ENCODE data around the gene CSKMT. TPM values are rescaled to one million over a fixed set of nuclear protein-coding genes. Genes with fewer than 3 reads are reported as not detected.
"Not testable (repeated sequence)": the region's sequence is repeated elsewhere in the genome, so short reads cannot be mapped to it uniquely, and the experiment has no call there.

CSKMT gene, protein sequence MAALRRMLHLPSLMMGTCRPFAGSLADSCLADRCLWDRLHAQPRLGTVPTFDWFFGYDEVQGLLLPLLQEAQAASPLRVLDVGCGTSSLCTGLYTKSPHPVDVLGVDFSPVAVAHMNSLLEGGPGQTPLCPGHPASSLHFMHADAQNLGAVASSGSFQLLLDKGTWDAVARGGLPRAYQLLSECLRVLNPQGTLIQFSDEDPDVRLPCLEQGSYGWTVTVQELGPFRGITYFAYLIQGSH
- polyA plus RNA-seq (ENCODE audit: insufficient read length) = 5.9 TPM
- long read RNA-seq, donor 1, partial matches to known transcripts = 0 of 5 reads
- long read RNA-seq, donor 1, other reads (novel, unspliced or antisense) = 0 of 5 reads
- long read RNA-seq, donor 2, transcript CSKMT-202 (2 exons, 2,870 nt) = minor isoform, 5 of 11 reads
- long read RNA-seq, donor 2, transcript CSKMT-204 (1 exons, 376 nt) = major isoform, 6 of 11 reads
- long read RNA-seq, donor 2, partial matches to known transcripts = 0 of 11 reads
- long read RNA-seq, donor 2, other reads (novel, unspliced or antisense) = 0 of 11 reads
- long read RNA-seq, donor 3, transcript CSKMT-204 (1 exons, 376 nt) = major isoform, 6 of 9 reads
- long read RNA-seq, donor 3, partial matches to known transcripts = 0 of 9 reads
- long read RNA-seq, donor 3, other reads (novel, unspliced or antisense) = 0 of 9 reads
- long read RNA-seq, donor 4, partial matches to known transcripts = 0 of 4 reads
- long read RNA-seq, donor 4, other reads (novel, unspliced or antisense) = 0 of 4 reads
- long read RNA-seq, donor 5, transcript CSKMT-202 (2 exons, 2,870 nt) = minor isoform, 5 of 13 reads
- long read RNA-seq, donor 5, transcript CSKMT-204 (1 exons, 376 nt) = major isoform, 8 of 13 reads
- long read RNA-seq, donor 5, partial matches to known transcripts = 0 of 13 reads
- long read RNA-seq, donor 5, other reads (novel, unspliced or antisense) = 0 of 13 reads
- long read RNA-seq, donor 6, transcript CSKMT-202 (2 exons, 2,870 nt) = major isoform, 5 of 10 reads
- long read RNA-seq, donor 6, transcript CSKMT-204 (1 exons, 376 nt) = major isoform, 5 of 10 reads
- long read RNA-seq, donor 6, partial matches to known transcripts = 0 of 10 reads
- long read RNA-seq, donor 6, other reads (novel, unspliced or antisense) = 0 of 10 reads
- long read RNA-seq, donor 7, transcript CSKMT-204 (1 exons, 376 nt) = major isoform, 6 of 10 reads
- long read RNA-seq, donor 7, partial matches to known transcripts = 0 of 10 reads
- long read RNA-seq, donor 7, other reads (novel, unspliced or antisense) = 0 of 10 reads
- long read RNA-seq, donor 8, partial matches to known transcripts = 0 of 3 reads
- long read RNA-seq, donor 8, other reads (novel, unspliced or antisense) = 0 of 3 reads

DNA sequence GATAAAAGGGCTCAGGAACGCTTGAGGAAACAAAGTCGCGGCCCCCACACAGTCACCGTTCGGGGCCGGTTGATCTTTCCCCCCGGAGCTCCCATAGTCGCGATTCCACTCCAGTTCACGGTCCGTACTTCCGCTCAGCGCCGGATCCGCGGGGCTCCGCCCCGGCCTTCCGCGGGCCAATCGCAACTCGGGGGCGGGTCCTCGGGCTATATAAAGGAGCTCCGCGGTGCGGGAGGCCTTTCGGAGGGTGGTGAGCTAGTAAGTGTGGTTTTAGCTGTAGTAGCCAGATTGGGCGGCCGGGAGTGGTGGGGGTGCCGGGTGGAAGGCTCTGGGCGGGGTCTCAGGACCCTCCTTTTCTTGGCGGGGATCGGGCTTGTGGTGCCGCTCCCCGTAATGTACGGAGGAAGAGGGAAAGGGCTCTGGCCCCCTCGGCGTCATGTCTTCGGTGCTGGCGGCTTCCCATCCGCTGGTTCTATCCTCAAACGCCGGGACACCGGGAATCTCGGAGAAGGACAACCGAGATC is at the start of gene CSKMT, which contains the start of gene C11orf98:
TSS of gene CSKMT (plus strand) at position 238 of the 524 bp plus-strand sequence. CDS start 568 bp downstream, outside the sequence.
TSS of gene C11orf98 (minus strand) at position 136 of the 524 bp plus-strand sequence. CDS start at position 95, 41 bp downstream.
- peak; percentile 94 for DNase-seq

DNA sequence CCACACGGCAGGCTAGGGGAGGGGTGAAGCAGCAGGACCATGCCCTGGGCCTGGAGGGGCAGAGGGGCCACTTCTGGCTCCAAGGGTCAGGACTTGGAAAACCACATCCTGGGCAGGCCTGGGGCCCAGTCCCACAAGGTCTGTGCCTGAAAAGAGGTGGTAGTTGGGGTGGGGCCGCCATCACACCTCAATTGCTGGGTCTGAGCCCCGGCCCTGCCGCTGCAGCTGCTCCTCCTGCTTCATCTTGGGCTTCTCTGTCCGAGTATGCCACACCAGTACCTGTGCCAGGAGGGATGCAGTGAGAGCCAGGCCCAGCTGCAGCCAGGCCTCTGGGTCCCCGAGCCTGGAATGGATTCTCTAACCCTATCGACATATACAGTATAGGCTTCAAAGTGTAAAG is 49.6 kb upstream of the CSKMT start:
- no peak for DNase-seq

DNA sequence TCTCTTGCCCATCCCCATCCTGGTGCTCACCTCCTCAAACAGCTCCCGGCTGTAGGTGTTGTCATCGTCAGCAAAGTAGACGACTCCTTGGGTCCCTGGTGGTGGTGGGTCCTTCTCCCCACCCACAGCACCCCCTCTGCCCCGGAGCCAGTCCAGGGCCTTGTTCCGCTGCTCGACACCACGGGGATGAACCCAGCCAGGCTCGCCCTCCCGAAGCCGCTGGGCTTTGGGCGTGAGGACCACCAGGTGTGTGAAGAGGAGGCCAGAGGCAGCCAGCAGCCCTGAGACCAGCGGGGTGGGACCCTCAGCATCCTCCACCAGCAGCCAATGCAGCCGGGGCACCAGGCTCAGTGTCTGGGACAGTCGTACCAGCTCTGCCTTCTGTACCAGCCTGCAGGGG is 48.2 kb upstream of the CSKMT start:
- not testable (repeated sequence) for DNase-seq

DNA sequence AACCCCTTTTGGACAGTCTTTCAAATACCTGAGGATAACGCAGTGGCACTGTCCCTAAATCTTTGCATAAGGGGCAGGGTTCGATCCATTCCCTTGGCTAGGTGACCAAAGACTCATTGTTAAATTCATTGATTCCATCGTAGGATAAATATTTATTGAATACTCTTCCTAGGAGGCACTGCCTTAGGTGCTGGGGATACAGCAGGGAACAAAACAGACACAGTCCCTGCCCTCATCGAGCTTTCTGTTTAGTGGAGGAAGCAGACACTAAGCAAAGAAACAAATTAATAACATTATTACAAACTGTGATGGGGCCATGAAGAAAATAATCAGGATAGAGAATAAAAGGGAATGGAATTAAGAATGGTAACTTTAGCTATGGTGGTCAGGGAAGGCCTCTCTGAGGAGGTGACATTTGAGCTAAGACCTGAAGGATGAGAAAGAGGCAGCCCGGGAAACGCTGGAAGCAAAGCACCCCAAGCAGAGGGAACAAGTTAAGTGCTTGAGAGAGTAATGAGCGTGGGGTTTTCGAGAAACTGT is 44.0 kb upstream of the CSKMT start:
- DNase-seq = no peak

DNA sequence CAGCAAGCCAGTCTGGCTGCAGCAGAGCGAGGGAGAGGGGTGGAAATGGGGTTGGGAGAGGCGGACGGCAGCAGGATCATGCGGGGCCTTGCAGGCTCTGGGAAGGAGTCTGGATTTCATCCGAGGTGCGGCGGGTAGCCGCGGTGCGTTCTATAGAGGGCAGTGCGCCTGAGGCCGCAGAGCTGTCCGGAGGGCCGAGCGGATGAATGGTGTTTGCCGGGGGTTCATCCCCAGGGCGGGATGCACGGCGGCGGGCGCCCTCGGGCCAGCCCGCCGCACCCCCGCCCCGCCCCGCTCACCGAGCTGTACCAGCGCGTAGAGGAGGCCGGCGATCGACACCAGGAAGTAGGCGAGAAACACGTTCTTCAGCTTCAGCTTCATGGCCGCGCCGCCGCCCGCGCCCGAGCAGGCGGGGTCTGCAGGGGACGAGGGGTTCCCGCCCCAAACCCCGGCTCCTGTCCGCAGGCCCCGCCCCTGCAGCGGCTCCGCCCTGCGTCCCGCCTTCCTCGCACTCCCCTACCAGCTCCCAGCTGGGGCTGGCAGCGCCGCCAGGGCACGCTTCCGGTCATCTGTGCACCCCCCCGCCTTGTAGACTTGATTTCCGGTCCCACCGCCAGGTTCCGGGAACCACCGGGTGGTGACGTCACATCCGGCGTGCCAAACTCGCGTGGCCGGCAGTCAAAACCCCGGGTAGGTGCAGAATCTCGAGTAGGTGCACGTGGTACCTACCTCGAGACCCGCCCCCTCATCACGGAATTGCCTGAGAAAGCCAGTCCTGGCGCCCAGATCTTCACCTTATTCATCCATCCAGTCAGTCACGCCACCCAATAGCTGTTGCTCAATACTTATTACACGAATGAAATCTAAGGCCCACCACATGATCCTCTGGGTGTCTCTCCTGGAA is 43.3 kb upstream of the CSKMT start, which contains the start of gene B3GAT3:
TSS of gene B3GAT3 (minus strand) at position 420 of the 904 bp plus-strand sequence. CDS start at position 381, 39 bp downstream.
- peak; percentile 93 for DNase-seq

DNA sequence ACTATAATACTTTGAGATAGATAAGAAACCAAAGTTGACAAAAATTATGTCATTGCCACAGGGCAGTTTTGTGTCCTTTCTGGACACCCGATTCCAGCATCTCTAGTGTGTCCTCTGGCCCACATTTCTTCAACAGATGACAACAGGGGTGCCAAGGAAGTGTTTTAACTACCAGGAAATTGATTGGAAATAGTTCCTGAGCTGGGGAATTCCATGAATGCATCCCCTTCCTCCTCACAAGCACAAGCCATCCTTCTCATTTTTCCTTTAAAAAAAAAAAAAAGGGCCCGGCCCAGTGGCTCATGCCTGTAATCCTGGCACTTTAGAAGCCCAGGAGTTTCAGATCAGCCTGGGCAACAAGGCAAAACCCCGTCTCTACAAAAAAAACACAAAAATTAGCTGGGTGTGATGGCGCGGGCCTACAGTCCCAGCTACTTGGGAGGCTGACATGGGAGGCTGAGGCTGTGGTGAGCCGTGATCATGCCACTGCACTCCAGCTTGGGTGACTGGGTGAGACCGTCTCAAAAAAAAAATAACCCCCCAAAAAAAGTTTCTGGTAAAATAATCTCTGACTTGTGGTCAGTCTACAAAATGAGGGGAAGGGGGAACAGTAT is 42.5 kb upstream of the CSKMT start:
- DNase-seq = no peak

DNA sequence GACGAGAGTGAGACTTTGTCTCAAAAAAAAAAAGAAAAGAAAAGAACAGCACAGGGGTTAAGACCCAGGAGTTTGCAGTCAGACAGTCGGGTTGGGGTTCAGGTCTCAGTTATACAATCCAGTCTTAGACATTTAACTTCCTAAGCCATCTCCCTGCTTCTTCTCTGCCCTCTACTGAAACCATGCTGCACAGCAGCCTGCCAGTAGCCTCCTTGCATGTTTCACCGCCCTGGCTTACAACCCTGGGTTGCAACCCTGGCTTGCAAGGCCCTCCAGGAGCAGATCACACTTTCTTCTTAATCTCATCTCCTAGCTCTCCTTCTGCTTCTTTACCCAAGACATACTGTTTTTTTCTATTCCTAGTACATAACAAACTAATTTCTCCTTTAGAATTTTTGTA is 37.4 kb upstream of the CSKMT start:
- no peak for DNase-seq

DNA sequence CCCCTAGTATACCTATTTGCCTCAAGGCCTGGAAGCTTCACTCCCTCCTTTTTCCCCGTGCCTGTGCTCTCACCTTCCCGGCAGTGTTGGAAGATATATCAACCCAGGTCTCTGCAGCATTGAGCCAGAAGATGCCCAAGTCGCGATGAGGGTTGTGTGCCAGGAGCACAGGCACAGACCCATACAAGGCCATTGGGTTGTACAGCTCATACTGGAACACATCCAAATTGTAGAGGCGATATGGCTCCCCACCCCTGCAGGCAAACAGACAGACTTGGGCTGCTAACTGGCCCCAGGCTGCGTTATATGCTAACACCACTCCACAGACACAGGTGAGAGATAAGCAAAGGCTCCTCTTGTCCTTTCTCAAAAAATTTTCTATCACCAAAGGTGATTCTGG is 32.6 kb upstream of the CSKMT start:
- DNase-seq = no peak

DNA sequence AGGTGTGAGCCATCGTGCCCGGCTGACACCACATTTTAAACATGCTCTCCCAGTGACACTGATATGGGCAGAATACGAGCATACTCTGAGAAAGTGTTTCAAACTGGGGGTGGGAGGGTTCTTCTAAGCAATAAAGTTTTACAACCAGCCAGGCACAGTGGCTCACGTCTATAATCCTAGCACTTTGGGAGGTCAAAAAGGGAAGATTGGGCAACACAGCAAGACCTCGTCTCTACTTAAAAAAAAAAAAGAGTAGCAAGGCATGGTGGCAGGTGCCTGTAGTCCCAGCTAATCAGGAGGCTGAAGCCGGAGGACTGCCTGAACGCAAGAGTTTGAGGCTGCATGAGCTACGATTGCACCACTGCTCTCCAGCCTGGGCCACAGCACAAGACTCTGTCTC is 20.9 kb upstream of the CSKMT start:
- DNase-seq = no peak

DNA sequence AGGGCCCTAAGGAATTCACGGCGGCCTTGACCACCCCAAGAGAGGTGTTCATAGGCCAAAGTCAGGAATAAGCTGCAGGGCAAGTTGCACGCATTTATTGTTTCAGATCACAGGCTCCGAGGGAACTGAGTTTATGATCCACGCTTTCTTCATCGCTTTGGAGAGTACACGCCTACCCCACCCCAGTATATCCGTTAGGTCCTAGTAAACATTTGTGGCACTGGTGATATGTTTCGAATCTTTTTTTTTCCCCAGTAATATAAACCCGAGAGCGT is 19.5 kb upstream of the CSKMT start:
- DNase-seq = no peak

DNA sequence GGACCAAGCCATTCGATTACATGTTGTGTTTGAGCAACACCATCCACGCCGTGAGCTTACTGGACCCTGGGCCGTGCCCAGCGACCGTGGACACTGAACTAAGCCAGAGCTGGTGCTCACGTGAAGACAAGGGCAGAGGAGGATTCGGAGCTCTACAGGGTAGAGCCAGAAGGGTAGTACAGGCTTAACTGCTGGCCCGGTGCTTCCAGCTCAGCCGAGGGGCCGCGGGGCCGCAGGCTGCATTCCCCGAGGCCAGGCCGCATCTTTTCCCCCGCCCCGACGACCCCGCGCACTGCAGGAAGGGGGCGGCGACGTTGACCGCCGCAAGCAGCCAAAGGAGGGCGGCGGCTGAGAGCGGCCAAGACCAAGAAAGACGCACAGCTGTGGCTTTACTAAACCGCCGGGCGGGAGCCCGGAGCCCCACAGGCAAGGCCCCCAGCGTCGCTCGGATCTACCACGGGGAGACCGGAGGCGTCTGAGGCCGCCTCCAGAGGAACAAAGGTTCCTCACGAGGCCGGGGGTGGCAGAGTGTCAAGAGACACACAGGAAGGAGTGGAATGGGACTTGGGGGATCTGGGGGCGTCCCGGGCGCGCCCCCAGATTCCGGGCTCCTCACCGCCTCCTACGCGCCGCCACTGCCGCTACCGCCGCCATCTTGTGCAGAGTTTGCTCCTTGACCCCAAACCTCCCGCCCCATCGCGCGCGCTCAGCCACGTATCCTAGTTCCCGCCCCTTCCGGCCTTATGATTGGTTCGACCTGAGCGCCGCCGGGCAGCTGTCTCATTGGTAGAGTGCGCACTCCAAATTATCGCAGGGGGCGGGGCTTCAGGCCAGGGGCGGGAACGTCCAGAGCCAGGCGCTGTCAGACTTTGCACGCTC is 18.9 kb upstream of the CSKMT start, which contains the start of gene GANAB:
TSS of gene GANAB (minus strand) at position 668 of the 879 bp plus-strand sequence. CDS start at position 654, 14 bp downstream.
- DNase-seq = peak; percentile 99

DNA sequence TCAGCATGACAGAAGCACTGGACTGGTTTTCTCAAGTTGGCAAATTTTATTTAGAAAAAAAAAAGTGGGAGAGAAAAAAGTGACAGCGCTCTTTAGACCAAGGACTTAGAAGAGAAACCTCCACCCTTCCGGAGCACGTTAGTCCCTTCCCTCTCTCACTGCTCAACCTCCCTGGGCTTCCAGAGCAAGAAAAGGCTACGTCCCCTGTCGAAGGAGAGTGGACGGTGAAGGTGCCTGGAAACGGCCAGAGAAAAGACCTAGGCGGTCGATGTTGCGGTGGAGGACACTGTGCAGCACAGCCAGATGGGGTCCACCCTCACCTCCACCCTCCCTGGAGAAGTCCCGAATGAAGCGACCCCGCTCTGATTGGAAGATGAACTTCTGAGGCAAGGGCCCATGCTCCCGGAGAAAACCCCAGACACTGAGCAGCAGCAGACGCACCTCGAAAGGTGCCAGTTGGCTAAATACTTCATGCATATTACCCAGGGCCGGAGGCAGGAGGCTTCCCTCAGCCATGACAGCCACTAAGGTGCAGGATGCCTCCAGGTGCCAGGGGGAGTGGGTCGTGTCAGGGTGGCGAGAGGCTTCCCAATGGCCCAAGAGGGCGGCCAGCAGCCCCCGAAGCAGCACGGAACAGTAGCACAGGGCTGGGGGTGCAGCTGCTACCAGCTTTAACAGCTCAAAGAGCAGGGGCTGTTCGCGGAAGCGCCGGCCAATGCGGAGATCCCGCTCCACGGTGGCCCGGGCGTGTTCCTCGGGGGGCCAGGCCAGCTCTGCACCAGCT is 18.1 kb upstream of the CSKMT start:
- DNase-seq = no peak

DNA sequence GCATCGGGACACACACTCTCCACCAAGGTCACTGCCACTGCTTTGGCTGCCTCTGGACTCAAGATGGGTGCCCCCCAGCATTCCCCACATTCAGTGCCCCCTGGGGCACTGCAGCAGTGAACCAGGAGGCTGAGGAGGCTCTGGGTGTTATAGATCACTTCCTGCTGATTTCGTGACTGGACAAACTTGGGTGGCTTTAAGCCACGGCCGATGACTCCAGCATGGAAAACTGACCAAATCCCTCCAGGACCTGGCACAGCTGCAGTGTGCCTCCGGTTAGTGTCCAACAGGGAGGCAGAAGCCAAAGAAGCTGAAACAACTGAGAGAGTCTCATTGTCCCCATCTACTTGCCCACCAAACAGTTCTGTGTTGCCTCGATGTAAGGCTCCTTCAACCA is 17.5 kb upstream of the CSKMT start:
- no peak for DNase-seq

DNA sequence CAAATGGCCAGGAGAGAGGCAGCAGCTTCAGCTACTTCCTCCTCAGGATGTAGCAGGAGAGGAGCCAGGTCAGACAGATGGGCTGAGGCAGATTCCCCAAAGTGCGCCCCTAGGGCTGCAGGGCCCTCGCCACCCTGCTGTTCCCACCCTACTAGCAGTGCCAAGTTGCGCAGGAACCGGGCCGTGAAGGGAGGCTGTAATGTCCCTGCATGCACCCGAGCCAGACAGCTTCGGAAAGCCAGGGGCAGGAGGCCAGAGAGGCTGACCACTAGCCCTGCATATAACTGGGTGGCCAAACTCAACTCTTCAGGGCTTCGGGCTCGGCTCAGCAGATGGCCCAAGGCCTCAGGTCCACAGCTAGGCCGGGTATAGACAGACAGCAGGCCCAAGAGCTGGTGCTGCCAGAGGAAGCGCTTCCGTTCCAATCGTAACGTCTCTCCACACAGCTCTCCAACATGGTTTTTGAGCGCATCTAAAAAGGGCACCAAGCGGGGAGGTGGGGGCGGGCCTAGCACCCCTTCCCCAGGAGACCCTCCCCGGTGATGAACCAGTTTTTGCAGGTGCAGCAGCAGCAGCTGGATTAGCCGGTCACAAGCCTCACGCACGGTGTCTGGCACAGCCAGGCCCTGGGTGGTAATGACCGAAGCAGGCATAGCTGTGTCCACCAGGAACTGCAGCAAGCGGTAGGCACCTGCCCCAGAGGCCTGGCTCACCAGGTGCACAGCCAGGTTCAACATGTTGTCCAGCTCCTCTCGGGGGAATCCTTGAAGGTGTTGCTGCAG is 16.7 kb upstream of the CSKMT start:
- no peak for DNase-seq

DNA sequence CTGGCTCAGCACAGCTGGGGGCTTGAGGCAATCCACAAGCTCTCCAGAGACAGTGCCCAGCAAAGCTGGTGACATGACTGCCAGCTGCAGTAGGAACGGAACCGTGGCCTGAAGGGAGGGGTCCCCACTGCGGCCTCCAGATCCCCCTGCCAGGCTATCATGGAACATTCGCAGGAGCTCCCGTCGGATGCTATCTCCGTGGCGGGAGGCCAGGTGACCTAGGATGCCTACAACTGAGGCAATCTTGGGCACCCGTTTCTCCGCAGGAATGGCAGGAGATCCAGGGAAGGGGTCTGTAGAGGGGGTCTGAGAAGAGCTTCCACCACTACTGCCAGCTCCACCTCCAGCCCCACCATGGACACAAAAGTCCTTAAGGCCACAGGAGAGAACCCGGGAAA is 16.1 kb upstream of the CSKMT start:
- no peak for DNase-seq

DNA sequence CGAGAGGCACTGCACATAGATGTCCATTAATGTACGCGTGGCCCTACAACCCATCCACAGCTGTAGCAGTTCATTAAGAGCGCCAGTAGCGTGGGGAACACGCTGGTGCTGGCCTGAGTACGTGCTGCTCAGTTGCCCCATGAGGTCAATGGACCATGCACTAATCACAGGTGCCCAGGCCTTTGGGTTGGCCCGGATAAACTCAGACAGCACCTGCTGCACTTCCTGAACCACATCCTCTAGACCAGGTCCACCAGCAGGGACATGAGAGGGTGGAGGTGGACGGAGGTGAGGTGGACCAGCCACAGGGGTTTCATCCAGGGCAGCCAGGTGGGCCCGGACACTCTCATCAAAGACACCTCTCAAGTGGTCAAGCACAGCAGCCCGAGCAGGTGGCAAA is 15.6 kb upstream of the CSKMT start:
- no peak for DNase-seq

DNA sequence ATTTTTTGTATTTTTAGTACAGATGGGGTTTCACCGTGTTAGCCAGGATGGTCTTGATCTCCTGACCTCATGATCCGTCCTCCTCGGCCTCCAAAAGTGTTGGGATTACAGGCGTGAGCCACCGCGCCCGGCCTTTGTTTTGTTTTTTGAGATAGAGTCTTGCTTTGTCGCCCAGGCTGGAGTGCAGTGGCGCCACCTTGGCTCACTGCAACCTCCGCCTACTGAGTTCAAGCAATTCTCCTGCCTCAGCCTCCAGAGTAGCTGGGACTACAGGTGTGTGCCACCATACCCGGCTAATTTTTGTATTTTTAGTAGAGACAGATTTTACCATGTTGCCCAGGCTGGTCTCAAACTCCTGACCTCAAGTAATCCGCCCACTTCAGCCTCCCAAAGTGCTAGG is 14.8 kb upstream of the CSKMT start:
- not testable (repeated sequence) for DNase-seq

Measured in left kidney (tissue), 8 donors.